Fibroblast of lung (primary cell): Measurements from ENCODE around the gene SCRT2. TPM values are rescaled to one million over a fixed set of nuclear protein-coding genes. Genes with fewer than 3 reads are reported as not detected.

ENCODE experiments used
- DNase-seq, 2 donors: peaks; one replicate each; pipeline versions ENCODE4 v3.0.0 to v3.0.0-alpha.2; 2010; ENCODE audit warnings: low read depth in 2 of 2
- H2AFZ ChIP-seq: 2 replicates; pipeline ENCODE4 v1.5.1; 2012; ENCODE audit warnings: low read length, control low read depth, inconsistent platforms
- H3K27ac ChIP-seq: 2 replicates; pipeline ENCODE4 v1.5.1; 2011; ENCODE audit warnings: low read length, control low read depth; ENCODE audit not compliant: insufficient read depth
- H3K27me3 ChIP-seq: 2 replicates; pipeline ENCODE4 v1.5.1; 2011; ENCODE audit warnings: mild to moderate bottlenecking, low read length; ENCODE audit not compliant: control insufficient read depth, insufficient read depth
- H3K36me3 ChIP-seq: 2 replicates; pipeline ENCODE4 v1.5.1; 2011; ENCODE audit warnings: low read length; ENCODE audit not compliant: control insufficient read depth, insufficient read depth
- H3K4me1 ChIP-seq: 2 replicates; pipeline ENCODE4 v1.5.1; 2011; ENCODE audit warnings: low read length; ENCODE audit not compliant: control insufficient read depth, insufficient read depth; ENCODE audit errors: extremely low read depth
- H3K4me2 ChIP-seq: 2 replicates; pipeline ENCODE4 v1.5.1; 2011; ENCODE audit warnings: low read length, control low read depth; ENCODE audit not compliant: insufficient read depth; ENCODE audit errors: extremely low read depth
- H3K4me3 ChIP-seq, 4 experiments: fragments of 200-600 bp in 1 of 4; sonication (generic) in 1 of 4; replicated peaks in 1 of 4; 2 replicates each; pipeline ENCODE4 v1.5.1; 2011 to 2016; ENCODE audit warnings: low read length in 4 of 4, low read depth in 3 of 4, mild to moderate bottlenecking in 3 of 4, control low read depth in 2 of 4, inconsistent platforms in 1 of 4, mixed read lengths in 1 of 4; ENCODE audit not compliant: insufficient read depth in 1 of 4; ENCODE audit errors: control extremely low read depth in 1 of 4
- H3K79me2 ChIP-seq: 2 replicates; pipeline ENCODE4 v1.5.1; 2012; ENCODE audit warnings: mild to moderate bottlenecking, low read length, inconsistent platforms; ENCODE audit not compliant: control insufficient read depth, insufficient read depth
- H3K9ac ChIP-seq: 2 replicates; pipeline ENCODE4 v1.5.1; 2011; ENCODE audit warnings: mild to moderate bottlenecking, low read length, control low read depth; ENCODE audit not compliant: insufficient read depth
- H3K9me3 ChIP-seq: 2 replicates; pipeline ENCODE4 v1.5.1; 2012; ENCODE audit warnings: low read depth, low read length; ENCODE audit not compliant: control insufficient read depth, insufficient read depth
- H4K20me1 ChIP-seq: 2 replicates; pipeline ENCODE4 v1.5.1; 2011; ENCODE audit warnings: low read length; ENCODE audit not compliant: control insufficient read depth, insufficient read depth; ENCODE audit errors: extremely low read depth
- EZH2 ChIP-seq: IDR thresholded peaks from 2 replicates; pipeline ENCODE4 v1.5.1; 2012; ENCODE audit warnings: low read length, control low read depth, mild to moderate bottlenecking; ENCODE audit errors: missing control alignments
- polyA plus RNA-seq, 2 donors: library from polyadenylated mRNA; depleted of rRNA in 1 of 2; stranded (reverse) in 1 of 2; unstranded in 1 of 2; fragments of >200 nt; gene quantifications; 2 replicates each; pipeline ENCODE4 v1.2.1, GENCODE V29; 2011 to 2012; ENCODE audit warnings: missing spikeins in 1 of 2
- total RNA-seq: library from RNA; depleted of rRNA; stranded (reverse); fragments of >200 nt; gene quantifications from 2 replicates; pipeline ENCODE4 v1.2.1, GENCODE V29; 2014
- TF ChIP-seq, protein P1 (sequence below), 2 donors: IDR thresholded peaks in 1 of 2; conservative IDR thresholded peaks in 1 of 2; 1 replicate in 1 of 2; 2 replicates in 1 of 2; pipeline ENCODE4 v1.5.1; 2011 to 2012; ENCODE audit warnings: low read length in 2 of 2, control low read depth in 1 of 2, inconsistent platforms in 1 of 2, low read depth in 1 of 2, mild to moderate bottlenecking in 1 of 2

Gene SCRT2
- total and polyA plus RNA-seq, 2 donors (not counting 1 experiment from before 2014, with no cell fraction given): not detected

DNA sequence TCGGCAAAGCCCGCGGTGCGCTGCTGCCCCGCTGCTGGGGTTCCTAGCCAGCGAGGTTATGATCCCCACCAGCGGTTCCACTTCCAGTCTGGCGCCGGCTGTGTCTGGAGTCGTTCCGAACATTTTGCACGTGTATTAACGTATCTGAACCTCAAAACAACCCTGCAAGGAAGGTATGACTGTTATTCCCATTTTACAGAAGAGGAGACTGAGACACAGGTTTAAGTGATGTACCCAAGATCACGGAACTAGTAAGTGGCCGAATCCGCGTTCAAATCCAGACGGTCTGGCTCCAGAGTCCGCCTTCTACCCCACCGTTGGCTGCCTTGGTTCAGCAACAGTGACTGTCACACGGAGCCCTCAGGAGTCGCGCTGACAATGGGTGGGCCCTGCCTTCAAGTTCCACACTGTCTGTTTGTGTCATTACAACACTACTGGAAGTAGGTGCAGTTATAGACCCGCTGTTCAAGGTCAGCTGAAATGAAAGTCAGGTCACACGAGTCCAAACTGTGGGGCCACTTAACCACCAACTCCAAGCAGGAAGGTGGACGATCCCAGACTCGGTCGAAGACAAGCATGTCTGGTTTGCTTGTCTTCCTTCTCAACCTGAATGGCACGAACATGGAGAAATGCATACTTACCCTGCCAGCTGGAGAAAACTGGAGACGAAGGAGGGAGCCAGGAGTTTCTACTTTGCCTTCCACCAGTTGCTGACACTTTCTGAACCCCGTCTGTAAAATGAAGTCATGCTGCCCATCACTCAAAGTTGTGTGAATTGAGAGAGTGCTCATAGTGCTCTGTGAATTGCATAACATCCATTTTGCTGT, 21.8 kb downstream of the SCRT2 start:
- Histone ChIP-seq H3K4me1 (peaks cover 15% of the 10 kb centered on the region), H3K27ac (peak overlapping the region; percentile 93), H3K9me3 (no peaks in the 10 kb centered on the region), H3K27me3 (no peaks in the 10 kb centered on the region), H3K9ac (no peak overlapping the region), H3K4me3 (peak overlapping the region; percentile 42 to 97 (median 58)), H4K20me1 (no peaks in the 10 kb centered on the region), H2AFZ (peak overlapping the region; percentile 75), H3K79me2 (peaks cover 30% of the 10 kb centered on the region), H3K4me2 (peak overlapping the region; percentile 80), H3K36me3 (peaks cover 11% of the 10 kb centered on the region)
- DNase-seq: no peak
- TF ChIP-seq, protein P1, sequence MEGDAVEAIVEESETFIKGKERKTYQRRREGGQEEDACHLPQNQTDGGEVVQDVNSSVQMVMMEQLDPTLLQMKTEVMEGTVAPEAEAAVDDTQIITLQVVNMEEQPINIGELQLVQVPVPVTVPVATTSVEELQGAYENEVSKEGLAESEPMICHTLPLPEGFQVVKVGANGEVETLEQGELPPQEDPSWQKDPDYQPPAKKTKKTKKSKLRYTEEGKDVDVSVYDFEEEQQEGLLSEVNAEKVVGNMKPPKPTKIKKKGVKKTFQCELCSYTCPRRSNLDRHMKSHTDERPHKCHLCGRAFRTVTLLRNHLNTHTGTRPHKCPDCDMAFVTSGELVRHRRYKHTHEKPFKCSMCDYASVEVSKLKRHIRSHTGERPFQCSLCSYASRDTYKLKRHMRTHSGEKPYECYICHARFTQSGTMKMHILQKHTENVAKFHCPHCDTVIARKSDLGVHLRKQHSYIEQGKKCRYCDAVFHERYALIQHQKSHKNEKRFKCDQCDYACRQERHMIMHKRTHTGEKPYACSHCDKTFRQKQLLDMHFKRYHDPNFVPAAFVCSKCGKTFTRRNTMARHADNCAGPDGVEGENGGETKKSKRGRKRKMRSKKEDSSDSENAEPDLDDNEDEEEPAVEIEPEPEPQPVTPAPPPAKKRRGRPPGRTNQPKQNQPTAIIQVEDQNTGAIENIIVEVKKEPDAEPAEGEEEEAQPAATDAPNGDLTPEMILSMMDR (conservative IDR thresholded peaks at IDR 0.05 in 1 of 2, IDR thresholded peaks at IDR 0.05 in 1 of 2; ENCODE audit: low read depth in 1 of 2, low read length in 2 of 2): no peak

DNA sequence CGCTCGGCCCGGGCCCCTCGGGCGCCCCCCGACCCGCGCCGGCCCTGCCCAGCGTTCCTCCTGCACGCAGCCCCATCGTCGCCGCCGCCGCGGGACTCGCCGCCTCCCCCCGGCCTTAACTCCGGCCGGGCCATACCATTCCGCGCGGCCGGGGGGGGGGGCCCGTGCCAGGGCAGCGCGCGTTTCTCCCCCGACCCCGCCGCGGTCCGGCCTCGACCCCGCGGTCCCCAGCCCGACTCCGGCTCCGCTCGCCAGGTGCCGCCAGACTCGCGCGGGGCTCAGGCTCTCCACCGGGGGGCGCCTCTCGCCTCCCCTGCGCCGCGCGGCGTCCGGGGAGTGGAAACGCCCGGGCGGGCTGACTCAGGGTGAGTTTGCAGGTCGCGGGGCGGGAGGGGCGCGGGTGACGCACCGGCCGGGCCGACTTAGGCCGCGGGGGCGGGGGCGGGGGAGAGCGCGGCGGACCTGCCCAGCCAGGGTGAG, 22.5 kb downstream of the SCRT2 start, which contains the start of gene SRXN1:
Gene SRXN1, minus strand, starts transcription at position 91 of the 480 bp plus-strand sequence. Its CDS starts 15 bp downstream, at position 76.
- Histone ChIP-seq H3K79me2 (peaks cover 30% of the 10 kb centered on the region), H4K20me1 (no peaks in the 10 kb centered on the region), H3K4me1 (peaks cover 11% of the 10 kb centered on the region), H2AFZ (peak within 1 kb of the TSS; percentile 79), H3K9me3 (no peaks in the 10 kb centered on the region), H3K4me2 (peak within 1 kb of the TSS; percentile 97), H3K27ac (peak within 1 kb of the TSS; percentile 93), H3K36me3 (peaks cover 15% of the 10 kb centered on the region), H3K4me3 (peak within 1 kb of the TSS; percentile 89 to 97 (median 93)), H3K9ac (peak within 1 kb of the TSS; percentile 93), H3K27me3 (no peaks in the 10 kb centered on the region)
- no peak for TF ChIP-seq EZH2
- TF ChIP-seq, protein P1 (conservative IDR thresholded peaks at IDR 0.05 in 1 of 2, IDR thresholded peaks at IDR 0.05 in 1 of 2; ENCODE audit: low read depth in 1 of 2, low read length in 2 of 2): peak in 1 of 2 donors; percentile 26
- peak; percentile 92 to 95 for DNase-seq

DNA sequence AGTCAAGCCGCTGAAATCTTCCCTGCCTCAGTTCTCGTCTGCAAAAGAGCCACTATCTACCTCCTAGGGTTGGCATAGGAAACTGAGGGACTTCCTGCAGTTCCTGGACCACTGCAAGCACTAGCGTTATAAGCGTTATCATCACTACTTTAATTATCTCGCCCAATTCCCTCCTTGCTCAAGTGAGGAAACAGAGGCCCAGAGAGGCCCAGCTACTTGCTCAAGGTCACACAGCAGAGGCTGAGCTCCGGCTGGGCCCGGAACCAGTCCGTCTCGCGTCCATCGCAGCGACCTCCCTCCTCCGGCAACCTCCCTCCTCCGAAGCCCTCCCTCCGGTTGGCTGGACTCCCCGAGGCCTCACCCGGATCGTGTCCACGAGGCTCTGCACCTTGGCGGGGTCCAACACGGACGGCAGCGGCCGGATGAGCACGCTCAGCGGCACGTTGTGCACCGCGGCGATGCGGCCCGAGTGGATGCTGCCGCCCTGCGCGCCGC, 22.9 kb downstream of the SCRT2 start:
- Histone ChIP-seq H3K9ac (peak overlapping the region; percentile 93), H3K4me2 (peak overlapping the region; percentile 97), H3K36me3 (peaks cover 20% of the 10 kb centered on the region), H3K4me1 (peaks cover 11% of the 10 kb centered on the region), H3K4me3 (peak overlapping the region; percentile 89 to 97 (median 93)), H2AFZ (peak overlapping the region; percentile 79), H4K20me1 (no peaks in the 10 kb centered on the region), H3K27me3 (no peaks in the 10 kb centered on the region), H3K27ac (peak overlapping the region; percentile 93), H3K79me2 (peaks cover 32% of the 10 kb centered on the region), H3K9me3 (no peaks in the 10 kb centered on the region)
- peak; percentile 47 to 52 for DNase-seq
- TF ChIP-seq EZH2: no peak
- TF ChIP-seq, protein P1 (conservative IDR thresholded peaks at IDR 0.05 in 1 of 2, IDR thresholded peaks at IDR 0.05 in 1 of 2; ENCODE audit: low read depth in 1 of 2, low read length in 2 of 2): no peak
